GM06990 (cell line): Measurements from ENCODE around the gene RESP18.

ENCODE experiments used
- DNase-seq: peaks from one replicate; pipeline ENCODE4 v3.0.0-alpha.2; 2011; ENCODE audit not compliant: insufficient read length; ENCODE audit errors: extremely low read depth
- H3K27me3 ChIP-seq: replicated peaks from 2 replicates; pipeline ENCODE4 v1.6.0; 2011; ENCODE audit warnings: low read length; ENCODE audit not compliant: control insufficient read depth, insufficient read depth
- H3K36me3 ChIP-seq: 2 replicates; pipeline ENCODE4 v1.5.1; 2011; ENCODE audit warnings: low read length; ENCODE audit not compliant: control insufficient read depth, insufficient read depth
- H3K4me3 ChIP-seq: replicated peaks from 2 replicates; pipeline ENCODE4 v1.5.1; 2011; ENCODE audit warnings: low read depth, mild to moderate bottlenecking, control low read depth, low read length
- CTCF ChIP-seq: IDR thresholded peaks from 2 replicates; pipeline ENCODE4 v1.5.1; 2011; ENCODE audit warnings: low read length, control low read depth, mild to moderate bottlenecking, inconsistent platforms; ENCODE audit not compliant: insufficient read depth, poor library complexity, severe bottlenecking

Gene RESP18

GRCh38 chr2:219344751-219345430 lies 12.3 kb upstream of the RESP18 start:
- no peaks in the 10 kb centered on the region for H3K36me3 ChIP-seq
- no peaks in the 10 kb centered on the region for H3K27me3 ChIP-seq
- H3K4me3 ChIP-seq, result no peak overlapping the region
- DNase-seq, result no peak
- no peak for TF ChIP-seq CTCF

GRCh38 chr2:219335373-219335786 lies 2.8 kb upstream of the RESP18 start:
- Histone ChIP-seq H3K27me3 (no peaks in the 10 kb centered on the region; the same call in none of the 2 replicates), H3K36me3 (no peaks in the 10 kb centered on the region), H3K4me3 (no peak overlapping the region)
- no peak for TF ChIP-seq CTCF
- DNase-seq, result no peak

GRCh38 chr2:219334076-219334475 lies 1.5 kb upstream of the RESP18 start:
- H3K36me3 ChIP-seq, result no peaks in the 10 kb centered on the region
- no peaks in the 10 kb centered on the region; the same call in none of the 2 replicates for H3K27me3 ChIP-seq
- H3K4me3 ChIP-seq, result no peak overlapping the region
- DNase-seq, result no peak
- TF ChIP-seq CTCF, result no peak

- DNase-seq, result no peak
- H3K36me3 ChIP-seq, result no peaks in the 10 kb centered on the region
- TF ChIP-seq CTCF, result no peak
- no peaks in the 10 kb centered on the region; the same call in none of the 2 replicates for H3K27me3 ChIP-seq
- no peak overlapping the region for H3K4me3 ChIP-seq
Measured at GRCh38 chr2:219331560-219332213, 857 bp downstream of the RESP18 start.

GRCh38 chr2:219327719-219328118 lies 4.8 kb downstream of the RESP18 start:
- DNase-seq, result no peak
- TF ChIP-seq CTCF, result no peak
- Histone ChIP-seq H3K27me3 (peaks cover 1% of the 10 kb centered on the region; the same call in 1 of the 2 replicates), H3K4me3 (no peak overlapping the region), H3K36me3 (no peaks in the 10 kb centered on the region)
